ENCODE measurements around the gene GSTM1. TPM values are rescaled to one million over a fixed set of nuclear protein-coding genes. Genes with fewer than 3 reads are reported as not detected.

The GSTM1 gene
- polyA plus RNA-seq, 3 donors, result 13.5 to 27.7 TPM; not detected in 1

GRCh38 chr1:109716570-109717090 lies 29.0 kb downstream of the GSTM1 start:
- no peaks in the 10 kb centered on the region for H3K9me3 ChIP-seq (replicated peaks in 1 of 2; ENCODE audit: control insufficient read depth in 1 of 2, insufficient read depth in 1 of 2, low read length in 2 of 2)
- Mint-ChIP-seq H3K4me1 (peaks cover 16% of the 10 kb centered on the region), H3K4me3 (no peak overlapping the region), H3K27ac (no peak overlapping the region), H3K9me3 (no peaks in the 10 kb centered on the region), H3K36me3 (no peaks in the 10 kb centered on the region), H3K27me3 (ENCODE audit: low read depth in 3 of 3) (peaks cover 3 to 12% (median 10%) of the 10 kb centered on the region in 3 donors)
- intact Hi-C loops (cut with micrococcal nuclease), result no loop called here
- H3K4me1 ChIP-seq (ENCODE audit: control insufficient read depth in 1 of 2, insufficient read depth in 2 of 2, low read length in 2 of 2), result peaks cover 7 to 8% of the 10 kb centered on the region in 2 donors
- peaks cover 0 to 10% of the 10 kb centered on the region in 2 donors for H3K27me3 ChIP-seq (ENCODE audit: control insufficient read depth in 2 of 2, insufficient read depth in 2 of 2, low read length in 2 of 2)
- WGBS (ENCODE audit: insufficient coverage), result 80% methylated on average over 1 of the region's 3 CpGs
- H3K36me3 ChIP-seq (replicated peaks in 1 of 2; ENCODE audit: control insufficient read depth in 1 of 2, insufficient read depth in 2 of 2, low read length in 2 of 2), result no peaks in the 10 kb centered on the region
- H2AFZ ChIP-seq (ENCODE audit: insufficient read depth, low read depth, low read length, poor library complexity, severe bottlenecking), result no peak overlapping the region
- DNase-seq, result no peak
- no peak overlapping the region for H3K27ac ChIP-seq (ENCODE audit: low read depth in 1 of 2, low read length in 2 of 2)
- H4K20me1 ChIP-seq (ENCODE audit: insufficient read depth, low read length), result no peaks in the 10 kb centered on the region
- H3K4me3 ChIP-seq (replicated peaks in 1 of 3; ENCODE audit: low read depth in 2 of 3, low read length in 3 of 3), result no peak overlapping the region
- no peak for TF ChIP-seq CTCF (IDR thresholded peaks at IDR 0.05)
- H3K4me2 ChIP-seq (replicated peaks; ENCODE audit: extremely low read depth, low read length, poor library complexity, severe bottlenecking), result no peak overlapping the region
- no peaks in the 10 kb centered on the region for H3K79me2 ChIP-seq (ENCODE audit: insufficient read depth, low read length)
- H3K9ac ChIP-seq (ENCODE audit: insufficient read depth, low read length, poor library complexity, severe bottlenecking), result no peak overlapping the region

- no peak for TF ChIP-seq CTCF (IDR thresholded peaks at IDR 0.05)
- Mint-ChIP-seq H3K27me3 (ENCODE audit: low read depth in 3 of 3) (peaks cover 0 to 4% (median 0%) of the 10 kb centered on the region in 3 donors), H3K27ac (no peak overlapping the region), H3K4me3 (no peak overlapping the region), H3K36me3 (no peaks in the 10 kb centered on the region), H3K9me3 (peaks cover 0 to 2% (median 0%) of the 10 kb centered on the region in 7 donors), H3K4me1 (peaks cover 7% of the 10 kb centered on the region)
- H3K27ac ChIP-seq (ENCODE audit: low read depth in 1 of 2, low read length in 2 of 2), result no peak overlapping the region
- no peak overlapping the region for H3K9ac ChIP-seq (ENCODE audit: insufficient read depth, low read length, poor library complexity, severe bottlenecking)
- H3K79me2 ChIP-seq (ENCODE audit: insufficient read depth, low read length), result no peaks in the 10 kb centered on the region
- no peak overlapping the region for H3K4me3 ChIP-seq (replicated peaks in 1 of 3; ENCODE audit: low read depth in 2 of 3, low read length in 3 of 3)
- H3K9me3 ChIP-seq (replicated peaks in 1 of 2; ENCODE audit: control insufficient read depth in 1 of 2, insufficient read depth in 1 of 2, low read length in 2 of 2), result no peaks in the 10 kb centered on the region
- 100% methylated on average over 2 of the region's 5 CpGs for WGBS (ENCODE audit: insufficient coverage)
- H3K27me3 ChIP-seq (ENCODE audit: control insufficient read depth in 2 of 2, insufficient read depth in 2 of 2, low read length in 2 of 2), result no peaks in the 10 kb centered on the region
- H3K36me3 ChIP-seq (replicated peaks in 1 of 2; ENCODE audit: control insufficient read depth in 1 of 2, insufficient read depth in 2 of 2, low read length in 2 of 2), result no peaks in the 10 kb centered on the region
- no peaks in the 10 kb centered on the region for H4K20me1 ChIP-seq (ENCODE audit: insufficient read depth, low read length)
- H3K4me2 ChIP-seq (replicated peaks; ENCODE audit: extremely low read depth, low read length, poor library complexity, severe bottlenecking), result no peak overlapping the region
- no peak for DNase-seq
- no peaks in the 10 kb centered on the region for H3K4me1 ChIP-seq (ENCODE audit: control insufficient read depth in 1 of 2, insufficient read depth in 2 of 2, low read length in 2 of 2)
- H2AFZ ChIP-seq (ENCODE audit: insufficient read depth, low read depth, low read length, poor library complexity, severe bottlenecking), result no peak overlapping the region
- intact Hi-C loops (cut with micrococcal nuclease), result no loop called here
Observed at GRCh38 chr1:109717729-109718128, 30.1 kb downstream of the GSTM1 start.

Measured in CD14-positive monocyte (primary cell).